ENCODE data around the gene PRDX4.

GRCh38 chrX:23656684-23657083 is 10.6 kb upstream of the PRDX4 start:
- TF ChIP-seq CTCF (IDR thresholded peaks at IDR 0.05) (no peak), POLR2A (IDR thresholded peaks at IDR 0.05) (no peak)
